GM19452 (cell line): ENCODE data around the gene MED29.
A peak's percentile ranks its signal among the peaks of the same experiment; 100 is the strongest.

Experiments used
- ATAC-seq: cut with Tn5 transposase; IDR thresholded peaks from one replicate; pipeline ENCODE4 v1.9.1; 2021; ENCODE audit not compliant: unreplicated experiment

Gene MED29

GRCh38 chr19:39397360-39398296 is 6.5 kb downstream of the MED29 start:
- no peak for ATAC-seq

- ATAC-seq = no peak
These were observed 7.2 kb downstream of the MED29 start for GRCh38 chr19:39398297-39398864.

GRCh38 chr19:39399668-39400050 is 8.5 kb downstream of the MED29 start:
- no peak for ATAC-seq

GRCh38 chr19:39400061-39400460 is 8.9 kb downstream of the MED29 start:
- no peak for ATAC-seq

GRCh38 chr19:39401070-39401548 is 9.9 kb downstream of the MED29 start:
- peak; percentile 6 for ATAC-seq

GRCh38 chr19:39401549-39402345 is 10.6 kb downstream of the MED29 start:
- ATAC-seq = peak; percentile 21

- ATAC-seq = peak; percentile 29
These were observed 11.4 kb downstream of the MED29 start for GRCh38 chr19:39402346-39403300.

GRCh38 chr19:39403331-39404312 is 12.4 kb downstream of the MED29 start:
- ATAC-seq = no peak

- no peak for ATAC-seq
These were observed 14.2 kb downstream of the MED29 start for GRCh38 chr19:39405261-39405957.

- ATAC-seq = no peak
These were observed 14.9 kb downstream of the MED29 start for GRCh38 chr19:39405958-39406655.

GRCh38 chr19:39406656-39407409 is 15.7 kb downstream of the MED29 start, which contains the start of gene ZFP36:
ZFP36 (plus strand) TSS chr19:39406847; CDS start chr19:39406905, 58 bp downstream.
- ATAC-seq = no peak

GRCh38 chr19:39407410-39407659 is 16.2 kb downstream of the MED29 start:
- ATAC-seq = no peak

- ATAC-seq = no peak
These were observed 16.6 kb downstream of the MED29 start for GRCh38 chr19:39407660-39408391.

GRCh38 chr19:39408392-39409207 is 17.4 kb downstream of the MED29 start:
- ATAC-seq = no peak

- ATAC-seq = no peak
These were observed 18.2 kb downstream of the MED29 start for GRCh38 chr19:39409208-39410016.
